Smooth muscle cell of the brain vasculature (primary cell): ENCODE results near the gene SNX20.

Experiments
- DNase-seq: peaks from one replicate; pipeline ENCODE4 v3.0.0-alpha.2; 2012; ENCODE audit warnings: low read depth, low spot score

SNX20 gene

DNA sequence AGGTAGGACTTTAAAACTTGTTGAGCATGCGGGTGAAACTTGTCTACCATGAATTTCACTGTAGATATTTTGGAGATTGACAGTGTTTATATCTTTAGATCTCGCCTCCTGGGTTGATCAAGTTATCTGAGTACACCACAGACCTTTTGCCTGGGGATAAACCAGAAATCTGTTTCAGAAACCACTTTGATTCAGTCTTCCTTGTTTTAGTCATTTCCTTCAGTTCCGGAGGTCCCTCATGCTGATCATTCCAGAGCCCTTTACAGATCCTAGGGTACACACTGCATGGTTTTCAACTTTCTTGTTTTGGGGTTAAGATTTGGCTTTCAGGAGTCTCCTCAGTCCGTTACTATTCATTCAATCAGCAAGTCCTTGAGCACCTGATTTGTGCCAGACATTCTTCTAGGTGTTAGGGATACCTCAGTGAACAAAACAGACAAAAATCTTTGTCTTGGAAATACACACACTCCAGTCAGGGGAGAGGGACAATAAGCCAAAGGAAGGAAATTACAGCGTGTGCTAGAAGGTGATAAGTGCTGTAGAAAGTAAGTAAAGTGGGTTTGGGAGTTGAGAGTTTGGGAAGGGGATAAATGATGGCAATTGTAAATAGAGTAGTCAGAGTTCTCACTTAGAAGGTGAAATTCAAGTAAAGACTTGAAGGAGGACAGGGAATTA is 24.5 kb upstream of the SNX20 start:
- no peak for DNase-seq

DNA sequence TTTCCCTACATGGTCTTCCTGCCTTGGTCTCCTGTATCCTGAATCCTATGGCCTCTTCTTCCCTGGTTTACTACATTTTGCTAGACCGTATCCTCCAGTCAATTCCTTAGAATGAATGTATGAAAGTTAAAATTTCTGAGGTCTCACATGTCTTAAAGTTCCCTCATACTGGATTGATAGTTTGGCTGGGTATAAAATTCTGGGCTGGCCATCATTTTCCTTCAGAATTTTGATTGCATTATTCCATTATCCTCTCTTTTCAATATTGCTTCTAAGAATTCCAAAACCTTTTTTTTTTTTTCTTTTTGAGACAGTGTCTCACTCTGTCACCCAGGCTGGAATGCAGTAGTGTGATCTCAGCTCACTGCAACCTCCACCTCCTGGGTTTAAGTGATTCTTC is 23.1 kb upstream of the SNX20 start:
- DNase-seq: no peak

GRCh38 chr16:50702725-50703124 is 21.6 kb upstream of the SNX20 start:
- DNase-seq: no peak

DNA sequence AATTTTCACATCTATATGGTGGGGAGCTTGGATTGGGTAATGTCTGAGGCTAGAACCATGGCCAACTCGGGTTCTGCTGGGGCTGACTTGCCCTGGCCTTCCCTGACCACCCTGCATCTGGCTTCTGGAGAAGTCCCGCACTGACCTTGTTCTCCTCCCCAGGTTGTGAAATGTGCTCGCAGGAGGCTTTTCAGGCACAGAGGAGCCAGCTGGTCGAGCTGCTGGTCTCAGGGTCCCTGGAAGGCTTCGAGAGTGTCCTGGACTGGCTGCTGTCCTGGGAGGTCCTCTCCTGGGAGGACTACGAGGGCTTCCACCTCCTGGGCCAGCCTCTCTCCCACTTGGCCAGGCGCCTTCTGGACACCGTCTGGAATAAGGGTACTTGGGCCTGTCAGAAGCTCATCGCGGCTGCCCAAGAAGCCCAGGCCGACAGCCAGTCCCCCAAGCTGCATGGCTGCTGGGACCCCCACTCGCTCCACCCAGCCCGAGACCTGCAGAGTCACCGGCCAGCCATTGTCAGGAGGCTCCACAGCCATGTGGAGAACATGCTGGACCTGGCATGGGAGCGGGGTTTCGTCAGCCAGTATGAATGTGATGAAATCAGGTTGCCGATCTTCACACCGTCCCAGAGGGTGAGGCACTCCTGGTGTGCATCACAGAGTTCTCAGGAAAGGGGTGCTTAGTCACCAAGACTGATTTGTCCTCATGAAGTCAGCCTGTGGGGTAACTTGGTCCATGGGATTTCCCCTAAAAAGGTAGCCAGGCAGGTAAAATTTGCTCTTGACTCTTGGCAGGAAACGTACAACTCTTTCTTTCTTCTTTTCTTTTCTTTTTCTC is 18.4 kb upstream of the SNX20 start:
- no peak for DNase-seq

- DNase-seq: peak; percentile 10
Observed at GRCh38 chr16:50697881-50698767, 17.0 kb upstream of the SNX20 start.

- no peak for DNase-seq
Observed at GRCh38 chr16:50697421-50697715, 16.3 kb upstream of the SNX20 start.

DNA sequence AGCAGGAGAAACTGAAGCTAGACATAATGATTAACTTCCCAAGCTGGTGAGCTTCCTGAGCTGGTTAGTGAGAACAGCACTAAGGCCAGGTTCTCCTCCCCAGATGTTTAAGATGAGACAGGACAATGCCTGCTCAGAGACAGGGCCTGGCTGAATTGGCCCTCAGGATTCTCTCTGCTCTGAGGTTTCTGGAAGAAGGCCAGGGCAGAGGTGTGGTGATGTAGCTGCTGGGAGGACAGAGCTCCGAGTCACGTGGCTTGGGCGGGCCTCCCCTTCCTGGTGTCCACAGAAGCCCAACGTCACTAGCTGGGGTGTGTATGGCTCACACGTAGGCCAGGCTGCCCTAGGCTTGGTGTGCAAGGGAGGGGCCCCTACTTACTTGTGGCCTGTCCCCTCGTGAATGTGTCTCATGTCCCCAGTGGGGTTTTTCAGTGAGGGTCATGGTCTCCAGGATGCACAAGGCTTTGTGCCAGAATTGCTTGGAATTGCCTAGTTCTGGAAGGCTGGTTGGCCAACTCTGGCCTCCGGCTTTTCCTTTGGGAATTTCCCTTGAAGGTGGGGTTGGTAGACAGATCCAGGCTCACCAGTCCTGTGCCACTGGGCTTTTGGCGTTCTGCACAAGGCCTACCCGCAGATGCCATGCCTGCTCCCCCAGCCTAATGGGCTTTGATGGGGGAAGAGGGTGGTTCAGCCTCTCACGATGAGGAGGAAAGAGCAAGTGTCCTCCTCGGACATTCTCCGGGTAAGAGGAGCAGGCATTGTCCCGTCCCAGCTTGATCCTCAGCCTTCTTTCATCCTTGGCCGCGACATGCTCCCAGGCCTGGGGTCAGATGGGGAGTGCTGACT is 15.7 kb upstream of the SNX20 start:
- no peak for DNase-seq

DNA sequence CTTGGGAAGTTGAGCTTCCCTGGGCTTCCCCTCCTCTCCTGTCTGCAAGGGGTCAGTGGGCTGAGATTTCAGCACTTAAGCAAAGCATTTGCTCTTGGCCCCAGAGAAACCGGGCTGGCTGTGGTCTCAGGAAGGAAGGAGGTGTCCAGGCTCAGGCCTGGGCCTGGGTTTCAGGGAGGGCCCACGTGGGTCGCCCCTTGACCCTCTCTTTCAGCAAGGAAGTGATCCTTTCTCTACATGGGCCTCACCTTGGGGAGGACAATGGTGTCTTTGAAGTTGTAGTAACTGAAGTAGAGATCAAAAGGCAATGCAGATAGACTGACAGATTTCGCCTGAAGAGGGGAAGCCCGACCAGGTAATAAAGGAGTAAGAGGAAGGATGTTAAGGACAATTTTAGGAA is 15.0 kb upstream of the SNX20 start:
- DNase-seq: no peak

- no peak for DNase-seq
Observed at GRCh38 chr16:50695017-50696000, 14.2 kb upstream of the SNX20 start.

GRCh38 chr16:50694206-50694605 is 13.1 kb upstream of the SNX20 start:
- DNase-seq: no peak

DNA sequence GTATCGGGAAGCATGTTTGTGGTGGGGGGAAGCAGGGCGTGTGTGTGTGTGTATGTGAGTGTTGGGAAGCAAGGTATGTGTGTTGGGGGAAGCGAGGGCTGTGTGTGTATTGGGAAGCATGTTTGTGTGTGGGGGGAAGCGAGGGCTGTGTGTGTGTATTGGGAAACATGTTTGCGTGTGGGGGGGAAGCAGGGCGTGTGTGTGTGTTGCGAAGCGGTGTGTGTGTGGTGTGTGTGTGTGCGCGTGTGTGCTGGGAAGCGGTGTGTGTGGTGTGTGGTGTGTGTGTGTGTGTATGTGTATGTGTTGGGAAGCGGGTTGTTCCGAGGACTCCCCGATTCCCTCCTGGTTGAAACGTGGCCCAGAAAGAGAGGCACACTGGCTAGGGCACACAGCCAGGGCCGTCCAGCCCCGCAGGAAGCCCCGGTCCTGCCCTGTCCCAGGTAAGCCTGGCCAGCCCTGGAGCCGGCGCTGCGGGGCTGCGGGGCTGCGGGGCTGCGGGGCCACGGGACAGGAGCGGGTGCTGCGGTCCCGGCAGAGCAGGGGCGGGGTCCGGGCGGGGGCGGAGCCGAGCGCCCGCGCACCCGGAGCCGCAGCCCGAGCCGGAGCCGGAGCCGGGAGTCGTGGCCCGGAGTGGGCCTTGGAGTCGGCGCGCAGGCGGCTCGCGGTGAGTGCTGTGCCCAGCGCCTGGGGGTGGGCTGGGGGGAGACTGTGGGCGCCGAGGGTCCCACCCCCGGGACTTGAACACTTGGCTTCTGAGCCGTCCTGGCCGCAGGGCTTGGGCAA is 12.1 kb upstream of the SNX20 start, which contains the start of gene NOD2:
Gene NOD2 (plus strand): TSS at position 608 of the 783 bp plus-strand sequence. CDS start 5,890 bp downstream, outside the sequence.
- no peak for DNase-seq

- DNase-seq: no peak
Observed at GRCh38 chr16:50692644-50692998, 11.5 kb upstream of the SNX20 start.

GRCh38 chr16:50690177-50690576 is 9.1 kb upstream of the SNX20 start:
- DNase-seq: no peak

DNA sequence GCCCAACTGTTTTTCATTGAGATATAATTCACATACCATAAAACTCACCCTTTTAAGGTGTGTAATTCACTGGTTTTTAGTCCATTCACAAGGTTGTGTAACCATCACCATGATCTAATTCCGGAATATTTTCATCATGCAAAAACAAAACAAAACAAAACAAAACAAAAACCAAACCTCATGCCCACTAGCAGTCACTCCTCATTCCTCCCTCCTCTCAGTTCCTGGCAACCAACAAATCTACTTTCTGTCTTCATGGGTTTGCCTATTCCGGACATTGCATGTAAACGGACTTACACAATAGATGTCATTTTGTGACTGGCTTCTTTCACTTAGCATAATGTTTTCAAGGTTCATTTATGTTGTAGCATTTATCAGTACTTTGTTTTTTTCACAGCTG is 7.8 kb upstream of the SNX20 start:
- no peak for DNase-seq

DNA sequence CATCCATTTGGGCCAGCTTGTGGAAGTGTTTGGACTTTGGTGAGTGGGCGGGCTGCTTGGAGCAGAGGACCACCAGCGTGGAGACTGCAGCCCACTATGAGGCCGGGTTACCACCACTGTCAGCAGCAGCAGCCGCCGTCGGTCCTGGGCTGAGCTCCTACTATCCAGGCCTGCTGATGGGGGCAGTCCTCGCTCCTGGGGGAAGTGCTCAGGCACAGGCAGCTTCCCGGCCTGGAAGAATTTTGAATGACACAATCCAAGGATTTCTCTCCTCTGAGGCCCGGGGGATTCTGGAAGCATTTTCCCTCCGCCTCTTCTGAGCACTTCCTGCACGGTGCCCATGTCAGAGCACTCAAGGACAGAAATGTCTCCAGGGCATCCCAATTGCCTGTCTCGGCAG is 7.0 kb upstream of the SNX20 start:
- DNase-seq: no peak

DNA sequence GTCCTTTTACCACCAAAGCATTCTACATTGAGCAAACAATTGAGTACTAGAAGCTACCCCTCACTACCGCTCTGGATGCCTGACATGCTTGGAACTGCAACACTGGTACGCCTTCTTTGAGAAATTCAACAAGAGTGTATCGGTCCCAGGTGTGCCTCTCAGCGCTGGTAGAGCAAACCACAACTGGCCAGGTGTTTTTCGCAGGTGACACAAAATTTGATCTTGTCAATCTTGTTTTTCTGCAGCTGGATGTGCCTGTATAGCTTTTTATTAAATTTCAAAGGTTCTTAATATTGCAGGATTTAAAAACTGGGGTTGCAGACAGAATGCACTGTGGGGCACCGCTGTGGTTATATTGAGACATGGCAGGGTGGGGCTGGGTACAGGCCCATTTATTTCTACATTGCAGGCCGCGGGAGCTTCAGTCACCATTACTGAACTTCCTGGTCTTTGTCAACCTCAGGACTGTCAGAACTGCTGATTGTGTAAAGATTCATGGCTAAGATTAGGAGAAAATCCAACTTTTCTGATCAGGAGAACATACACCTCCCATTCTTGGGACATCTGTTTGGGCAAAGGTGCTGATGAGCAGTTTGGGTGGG is 4.5 kb upstream of the SNX20 start:
- DNase-seq: no peak

GRCh38 chr16:50684823-50685461 is 3.8 kb upstream of the SNX20 start:
- DNase-seq: no peak

- DNase-seq: no peak
Observed at GRCh38 chr16:50683689-50684374, 2.7 kb upstream of the SNX20 start.
